GM21423 (cell line): ENCODE results near the gene FCRL2.
"Not testable (repeated sequence)": the region's sequence is repeated elsewhere in the genome, so short reads cannot be mapped to it uniquely, and the experiment has no call there.

Experiments
- ATAC-seq: cut with Tn5 transposase; IDR thresholded peaks from one replicate; pipeline ENCODE4 v1.9.1; 2021; ENCODE audit warnings: mild to moderate bottlenecking, moderate library complexity; ENCODE audit not compliant: unreplicated experiment

Gene FCRL2

GRCh38 chr1:157758018-157758417 is 18.9 kb downstream of the FCRL2 start:
- no peak for ATAC-seq

GRCh38 chr1:157753611-157754010 is 23.3 kb downstream of the FCRL2 start:
- ATAC-seq = no peak

- ATAC-seq = no peak
These were observed 25.6 kb downstream of the FCRL2 start for GRCh38 chr1:157751283-157751682.

- no peak for ATAC-seq
These were observed 28.6 kb downstream of the FCRL2 start for GRCh38 chr1:157748262-157748817.

GRCh38 chr1:157739229-157739901 is 37.6 kb downstream of the FCRL2 start:
- no peak for ATAC-seq

GRCh38 chr1:157735991-157736390 is 40.9 kb downstream of the FCRL2 start:
- not testable (repeated sequence) for ATAC-seq

DNA sequence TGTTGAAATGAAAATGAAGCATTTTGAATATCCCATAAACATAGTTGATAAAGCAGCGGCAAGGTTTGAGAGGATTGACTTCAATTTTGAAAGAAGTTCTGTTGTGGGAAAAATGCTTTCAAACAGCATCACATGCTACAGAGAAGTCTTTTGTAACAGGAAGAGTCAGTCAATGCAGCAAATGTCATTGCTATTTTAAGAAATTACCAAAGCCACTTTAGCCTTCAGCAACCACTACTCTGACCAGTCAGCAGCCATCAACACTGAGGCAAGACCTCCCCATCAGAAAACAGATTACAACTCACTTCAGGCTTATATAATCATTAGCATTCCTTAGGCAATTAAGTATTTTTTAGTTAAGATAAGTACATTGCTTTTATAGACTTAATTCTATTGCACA is 42.6 kb downstream of the FCRL2 start:
- ATAC-seq = no peak

DNA sequence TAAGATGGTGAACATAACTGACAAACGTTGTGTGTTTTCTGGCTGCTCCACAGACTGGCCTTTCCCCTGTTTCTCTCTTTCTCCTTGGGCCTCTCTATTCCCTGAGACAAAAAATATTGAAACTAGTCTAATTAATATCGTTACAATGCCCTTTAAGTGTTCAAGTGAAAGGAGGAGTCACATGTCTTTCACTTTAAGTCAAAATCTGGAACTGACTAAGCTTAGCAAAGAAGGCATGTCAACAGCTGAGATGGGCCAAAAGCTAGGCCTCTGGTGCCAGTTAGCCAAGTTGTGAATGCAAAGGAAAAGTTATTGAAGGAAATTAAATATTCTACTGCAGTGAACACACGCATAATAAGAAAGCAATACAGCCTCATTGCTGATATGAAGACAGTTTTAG is 44.2 kb downstream of the FCRL2 start:
- no peak for ATAC-seq

GRCh38 chr1:157725221-157725577 is 51.7 kb downstream of the FCRL2 start:
- ATAC-seq = no peak

DNA sequence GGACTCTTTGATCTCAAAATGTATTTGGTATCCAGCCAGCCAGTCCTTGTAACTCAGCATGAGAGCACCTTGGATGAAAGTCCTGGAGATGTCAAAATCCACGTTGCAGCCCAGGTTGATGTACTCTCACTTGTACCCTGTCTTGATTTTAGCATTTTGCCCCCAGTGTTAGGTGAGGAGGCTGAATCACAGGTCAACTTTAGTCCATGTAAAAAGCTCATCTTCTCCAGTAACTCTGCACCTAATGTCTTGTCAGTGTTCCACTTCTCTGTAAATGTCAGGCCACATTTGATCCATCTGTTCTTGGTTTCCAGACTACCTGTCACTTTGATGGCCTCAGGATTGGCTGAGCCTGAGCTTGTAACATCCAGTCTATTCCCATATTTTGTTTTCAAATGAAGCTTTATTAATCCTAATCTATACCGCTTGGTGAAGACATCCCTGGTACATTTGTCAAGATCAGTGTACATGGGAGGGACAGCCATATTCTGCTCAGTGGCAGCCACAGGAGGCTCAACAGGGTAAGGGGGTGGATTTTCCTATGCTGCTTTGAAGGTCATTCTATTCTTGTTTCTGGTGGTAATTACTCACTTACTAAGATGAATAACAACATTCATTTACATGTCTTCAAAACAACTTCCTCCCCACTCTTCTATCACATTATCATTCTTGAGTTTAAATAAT is 52.3 kb downstream of the FCRL2 start:
- ATAC-seq = no peak

- ATAC-seq = no peak
These were observed 53.8 kb downstream of the FCRL2 start for GRCh38 chr1:157723157-157723556.

DNA sequence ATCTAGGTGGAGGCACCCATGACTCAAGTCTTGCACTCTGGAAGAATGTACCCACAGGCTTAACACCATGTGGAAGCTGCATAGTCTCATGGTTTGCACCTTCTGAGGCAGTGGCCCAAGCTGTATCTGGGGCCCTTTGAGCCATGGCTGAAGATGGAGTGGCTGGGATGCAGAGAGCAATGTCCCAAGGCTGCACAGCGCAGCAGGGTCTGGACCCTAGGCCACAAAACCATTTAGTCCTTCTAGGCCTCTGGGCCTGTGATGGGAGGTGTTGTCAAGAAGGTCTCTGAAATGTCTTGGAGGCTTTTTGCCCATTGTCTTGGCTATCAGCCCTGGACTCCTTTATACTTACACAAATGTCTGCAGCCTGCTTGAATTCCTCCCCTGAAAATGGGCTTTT is 54.9 kb downstream of the FCRL2 start:
- no peak for ATAC-seq

GRCh38 chr1:157715736-157716135 is 61.2 kb downstream of the FCRL2 start:
- no peak for ATAC-seq

GRCh38 chr1:157711802-157712201 is 65.1 kb downstream of the FCRL2 start:
- no peak for ATAC-seq

DNA sequence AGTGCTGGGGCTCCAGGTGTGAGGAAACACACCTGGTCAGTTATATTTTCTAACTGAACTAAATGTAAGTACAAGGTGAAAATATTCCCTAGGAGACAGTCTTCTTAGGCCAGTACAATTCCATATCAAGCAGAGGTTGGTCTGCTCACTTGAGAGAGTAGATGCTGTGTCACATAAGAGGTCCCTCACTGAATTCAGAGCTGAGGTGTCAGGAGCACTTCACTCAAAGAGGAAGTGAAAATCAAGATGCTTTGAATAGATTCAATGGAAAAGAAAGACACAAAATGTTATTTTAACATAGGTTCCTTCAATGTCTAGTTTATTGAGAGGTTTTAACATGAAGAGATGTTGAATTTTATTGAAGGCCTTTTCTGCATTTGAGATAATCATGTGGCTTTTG is 72.1 kb downstream of the FCRL2 start:
- peak; percentile 53 for ATAC-seq

GRCh38 chr1:157703981-157704380 is 73.0 kb downstream of the FCRL2 start:
- ATAC-seq = no peak

DNA sequence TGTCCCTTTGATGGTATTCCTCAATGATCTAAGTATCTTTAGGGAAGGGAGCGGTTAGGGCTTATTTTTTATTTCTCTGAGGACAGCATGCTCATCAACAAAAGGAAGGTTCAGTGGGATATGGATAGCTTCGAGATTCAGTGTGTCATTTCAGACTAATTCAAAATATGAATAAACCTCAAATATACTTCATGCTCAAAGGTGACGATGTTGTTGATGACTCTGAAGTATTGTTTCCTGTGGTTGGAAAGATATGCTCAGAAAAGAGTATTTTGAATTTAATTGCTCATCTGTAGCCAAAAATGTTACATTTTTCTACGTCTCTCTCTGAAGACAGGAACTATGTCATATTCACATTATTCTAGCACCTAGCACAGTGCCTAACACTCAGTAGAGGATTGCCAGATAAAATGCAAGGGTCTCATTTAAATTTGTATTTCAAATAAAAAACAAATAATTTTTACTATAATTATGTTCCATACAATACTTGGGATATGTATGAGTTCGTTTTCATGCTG is 74.6 kb downstream of the FCRL2 start:
- ATAC-seq = no peak

DNA sequence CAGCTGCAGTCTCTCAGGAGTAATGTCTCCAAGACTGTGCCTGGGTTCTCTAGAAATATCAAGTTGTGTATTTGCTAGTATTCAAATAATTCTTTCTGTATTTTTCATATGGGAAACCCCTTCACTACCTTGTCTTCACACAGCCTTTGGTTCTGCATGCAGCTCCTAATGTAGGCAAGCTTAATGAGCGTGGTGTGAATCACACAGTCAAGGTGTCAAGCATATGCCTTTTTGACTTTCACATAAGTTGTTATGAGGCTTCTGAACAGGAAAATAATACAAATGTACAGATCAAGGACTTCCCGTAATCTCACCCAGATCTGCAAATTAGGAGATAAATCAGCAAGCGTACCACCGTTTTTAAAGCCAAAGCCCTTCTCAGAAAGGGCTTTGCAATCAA is 76.2 kb downstream of the FCRL2 start, which contains the start of gene FCRL3:
Gene FCRL3 (minus strand): TSS at position 38 of the 400 bp plus-strand sequence. CDS start 280 bp downstream, outside the sequence.
- no peak for ATAC-seq

DNA sequence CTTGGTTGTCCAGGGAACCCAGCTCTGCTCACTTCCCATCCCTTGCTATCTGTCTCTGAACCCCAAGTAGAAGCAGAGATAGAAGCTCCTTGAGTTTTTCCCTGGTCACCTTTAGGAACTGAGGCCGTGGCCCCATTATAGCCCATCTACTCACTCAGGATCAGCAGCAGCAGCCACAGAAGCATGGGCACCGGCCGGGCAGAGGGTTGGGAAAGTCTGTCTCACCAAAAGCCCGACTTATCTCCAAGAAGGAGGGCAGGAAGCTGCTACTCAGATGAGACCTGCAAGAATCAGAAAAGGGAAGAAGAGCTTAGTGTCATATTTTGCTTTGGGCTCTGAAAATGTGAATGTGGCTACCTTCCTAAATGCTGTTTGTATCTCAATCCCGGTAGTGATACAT is 76.6 kb downstream of the FCRL2 start:
- no peak for ATAC-seq

DNA sequence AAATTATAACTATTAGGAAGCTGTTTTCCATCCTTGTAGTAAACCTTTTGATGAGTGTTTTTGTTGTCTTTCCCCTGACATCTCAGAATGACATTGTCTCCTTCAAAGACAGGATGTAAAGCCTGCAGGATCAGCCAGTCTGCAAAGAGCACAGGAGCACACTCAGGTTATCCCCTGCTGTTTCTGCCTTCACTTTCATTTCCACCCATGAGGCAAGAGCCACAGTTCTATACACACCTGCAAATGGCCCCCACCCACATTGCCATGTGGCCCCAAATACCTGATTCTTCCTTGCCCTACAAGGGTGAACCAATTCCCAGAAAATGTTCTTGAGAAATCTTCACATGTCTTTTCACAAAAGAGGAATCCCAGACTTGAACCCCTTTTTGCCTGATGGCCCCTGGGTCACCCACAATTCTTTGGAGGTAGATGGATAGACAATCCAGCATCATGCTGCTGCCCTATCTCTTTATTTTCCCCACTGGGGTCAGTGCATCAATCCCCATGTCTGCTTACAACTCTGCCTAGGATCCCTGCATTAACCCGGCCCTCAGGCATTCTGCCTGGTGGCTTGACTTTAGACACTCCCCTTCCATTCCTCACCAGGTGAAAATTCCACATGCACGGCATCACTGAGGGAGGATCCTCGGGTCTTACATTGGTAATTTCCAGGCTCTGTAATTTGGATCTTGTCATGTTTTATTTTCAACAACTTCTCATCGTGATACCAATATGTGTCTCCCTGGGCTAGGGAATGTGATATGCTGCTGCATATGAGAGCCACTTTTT is 79.0 kb downstream of the FCRL2 start:
- no peak for ATAC-seq

DNA sequence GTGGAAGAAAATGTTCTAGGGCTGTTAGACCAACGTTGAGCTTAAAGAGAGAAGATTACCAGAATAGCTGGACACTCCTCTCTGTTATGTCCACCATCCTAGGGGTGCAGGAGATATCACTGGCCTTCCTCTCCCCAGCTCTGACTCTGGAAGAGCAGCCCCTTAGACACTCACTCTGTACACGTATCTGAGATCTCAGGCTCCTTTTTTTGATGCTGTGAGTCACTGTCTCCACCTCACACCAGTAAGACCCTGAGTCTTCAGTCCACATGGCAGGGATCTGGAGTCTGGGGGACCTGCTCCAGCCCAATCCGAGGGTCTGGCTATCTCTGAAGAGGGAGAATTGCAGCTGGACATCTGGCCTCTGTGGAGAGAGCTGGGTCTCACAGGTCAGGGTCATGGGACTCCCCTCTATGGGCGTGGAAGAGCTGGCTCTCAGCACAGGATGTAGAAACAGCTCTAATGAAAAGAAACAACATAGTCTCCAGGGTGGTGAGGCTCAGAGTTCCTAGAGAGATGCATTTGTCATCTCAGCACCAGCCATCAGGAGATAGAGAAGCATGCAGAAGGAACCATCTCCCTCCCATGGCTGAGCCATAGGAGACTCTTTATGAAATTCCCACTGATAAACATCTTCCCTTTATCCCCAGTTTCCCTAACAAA is 79.8 kb downstream of the FCRL2 start:
- no peak for ATAC-seq
